GM12865 (cell line): ENCODE data around the gene NOTCH1.
A peak's percentile ranks its signal among the peaks of the same experiment; 100 is the strongest.

Experiments
- DNase-seq: peaks from one replicate; pipeline ENCODE4 v3.0.0; 2010; ENCODE audit warnings: low read depth
- H3K4me3 ChIP-seq: 2 replicates; pipeline ENCODE4 v1.5.1; 2011; ENCODE audit warnings: mild to moderate bottlenecking, low read depth, low read length, control low read depth
- CTCF ChIP-seq: IDR thresholded peaks from 2 replicates; pipeline ENCODE4 v1.5.1; 2011; ENCODE audit warnings: low read length, control low read depth, low read depth, inconsistent platforms; ENCODE audit not compliant: insufficient read depth; ENCODE audit errors: missing control alignments

Gene NOTCH1

GRCh38 chr9:136537896-136538598 lies 7.8 kb downstream of the NOTCH1 start:
- no peak for DNase-seq
- no peak overlapping the region for H3K4me3 ChIP-seq
- TF ChIP-seq CTCF: no peak

- no peak for TF ChIP-seq CTCF
- H3K4me3 ChIP-seq: no peak overlapping the region
- DNase-seq: peak; percentile 35
These were observed 8.4 kb downstream of the NOTCH1 start for GRCh38 chr9:136537411-136537810.

GRCh38 chr9:136536721-136537241 lies 9.1 kb downstream of the NOTCH1 start:
- H3K4me3 ChIP-seq: no peak overlapping the region
- TF ChIP-seq CTCF: no peak
- no peak for DNase-seq

- TF ChIP-seq CTCF: no peak
- no peak overlapping the region for H3K4me3 ChIP-seq
These were observed 9.7 kb downstream of the NOTCH1 start for GRCh38 chr9:136536051-136536720.

GRCh38 chr9:136535070-136535469 lies 10.8 kb downstream of the NOTCH1 start:
- H3K4me3 ChIP-seq: no peak overlapping the region
- peak; percentile 24 for DNase-seq
- TF ChIP-seq CTCF: no peak

More at GRCh38 chr9:136536051-136536720, 9.7 kb downstream of the NOTCH1 start:
- DNase-seq: no peak

- TF ChIP-seq CTCF: no peak
- no peak for DNase-seq
- no peak overlapping the region for H3K4me3 ChIP-seq
These were observed 11.5 kb downstream of the NOTCH1 start for GRCh38 chr9:136534366-136534765.

- no peak overlapping the region for H3K4me3 ChIP-seq
- TF ChIP-seq CTCF: no peak
- no peak for DNase-seq
These were observed 12.1 kb downstream of the NOTCH1 start for GRCh38 chr9:136533775-136534157.
